ENCODE measurements around the gene NOX5. TPM values are rescaled to one million over a fixed set of nuclear protein-coding genes. Genes with fewer than 3 reads are reported as not detected.

Gene NOX5
- total and polyA plus RNA-seq, 4 donors, result under 0.01 to 0.08 (median 0.01) TPM

DNA sequence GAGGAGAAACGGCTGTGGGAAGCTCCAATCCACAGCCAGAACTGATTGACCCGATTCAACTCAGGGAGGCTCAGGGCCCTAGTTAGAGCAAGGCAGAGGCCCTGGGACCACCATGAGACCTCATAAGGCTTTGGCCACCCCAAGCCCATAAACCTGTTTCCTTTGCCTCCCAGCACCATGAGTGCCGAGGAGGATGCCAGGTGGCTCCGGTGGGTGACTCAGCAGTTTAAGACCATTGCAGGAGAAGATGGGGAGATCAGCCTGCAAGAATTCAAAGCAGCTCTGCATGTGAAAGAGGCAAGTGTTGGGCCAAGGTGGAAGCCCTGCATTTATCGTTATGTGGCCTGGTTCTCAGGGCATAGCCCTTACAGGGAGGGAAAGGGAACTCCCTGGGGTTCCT lies 11.9 kb downstream of the NOX5 start:
- Histone ChIP-seq H3K27me3 (ENCODE audit: control insufficient read depth in 4 of 4, insufficient read depth in 4 of 4, low read length in 3 of 4) (peaks cover 0 to 3% (median under 1%) of the 10 kb centered on the region in 4 donors), H3K27ac (ENCODE audit: low read depth in 1 of 2, low read length in 2 of 2) (no peak overlapping the region), H3K36me3 (ENCODE audit: control insufficient read depth in 4 of 4, insufficient read depth in 3 of 4, low read depth in 1 of 4, low read length in 3 of 4) (no peaks in the 10 kb centered on the region), H3K4me1 (ENCODE audit: control insufficient read depth in 4 of 4, insufficient read depth in 4 of 4, low read length in 3 of 4) (no peaks in the 10 kb centered on the region), H3K9me3 (ENCODE audit: control insufficient read depth in 4 of 4, low read length in 3 of 4) (no peaks in the 10 kb centered on the region), H3K9ac (ENCODE audit: low read depth in 1 of 2, low read length in 2 of 2) (no peak overlapping the region), H3K4me3 (ENCODE audit: low read depth in 1 of 3, low read length in 3 of 3) (no peak overlapping the region)
- TF ChIP-seq FOXA1 (IDR thresholded peaks at IDR 0.05) (no peak), RAD21 (IDR thresholded peaks at IDR 0.05) (no peak), SP1 (IDR thresholded peaks at IDR 0.05) (no peak), TAF1 (conservative IDR thresholded peaks at IDR 0.05) (no peak)
- TF ChIP-seq, protein P1, sequence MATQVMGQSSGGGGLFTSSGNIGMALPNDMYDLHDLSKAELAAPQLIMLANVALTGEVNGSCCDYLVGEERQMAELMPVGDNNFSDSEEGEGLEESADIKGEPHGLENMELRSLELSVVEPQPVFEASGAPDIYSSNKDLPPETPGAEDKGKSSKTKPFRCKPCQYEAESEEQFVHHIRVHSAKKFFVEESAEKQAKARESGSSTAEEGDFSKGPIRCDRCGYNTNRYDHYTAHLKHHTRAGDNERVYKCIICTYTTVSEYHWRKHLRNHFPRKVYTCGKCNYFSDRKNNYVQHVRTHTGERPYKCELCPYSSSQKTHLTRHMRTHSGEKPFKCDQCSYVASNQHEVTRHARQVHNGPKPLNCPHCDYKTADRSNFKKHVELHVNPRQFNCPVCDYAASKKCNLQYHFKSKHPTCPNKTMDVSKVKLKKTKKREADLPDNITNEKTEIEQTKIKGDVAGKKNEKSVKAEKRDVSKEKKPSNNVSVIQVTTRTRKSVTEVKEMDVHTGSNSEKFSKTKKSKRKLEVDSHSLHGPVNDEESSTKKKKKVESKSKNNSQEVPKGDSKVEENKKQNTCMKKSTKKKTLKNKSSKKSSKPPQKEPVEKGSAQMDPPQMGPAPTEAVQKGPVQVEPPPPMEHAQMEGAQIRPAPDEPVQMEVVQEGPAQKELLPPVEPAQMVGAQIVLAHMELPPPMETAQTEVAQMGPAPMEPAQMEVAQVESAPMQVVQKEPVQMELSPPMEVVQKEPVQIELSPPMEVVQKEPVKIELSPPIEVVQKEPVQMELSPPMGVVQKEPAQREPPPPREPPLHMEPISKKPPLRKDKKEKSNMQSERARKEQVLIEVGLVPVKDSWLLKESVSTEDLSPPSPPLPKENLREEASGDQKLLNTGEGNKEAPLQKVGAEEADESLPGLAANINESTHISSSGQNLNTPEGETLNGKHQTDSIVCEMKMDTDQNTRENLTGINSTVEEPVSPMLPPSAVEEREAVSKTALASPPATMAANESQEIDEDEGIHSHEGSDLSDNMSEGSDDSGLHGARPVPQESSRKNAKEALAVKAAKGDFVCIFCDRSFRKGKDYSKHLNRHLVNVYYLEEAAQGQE (IDR thresholded peaks at IDR 0.05), result no peak
- TF ChIP-seq, protein P2, sequence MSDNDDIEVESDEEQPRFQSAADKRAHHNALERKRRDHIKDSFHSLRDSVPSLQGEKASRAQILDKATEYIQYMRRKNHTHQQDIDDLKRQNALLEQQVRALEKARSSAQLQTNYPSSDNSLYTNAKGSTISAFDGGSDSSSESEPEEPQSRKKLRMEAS (IDR thresholded peaks at IDR 0.05), result no peak
- DNase-seq (ENCODE audit: low spot score), result no peak
- WGBS, result 94% methylated on average over 5 of the region's 5 CpGs

DNA sequence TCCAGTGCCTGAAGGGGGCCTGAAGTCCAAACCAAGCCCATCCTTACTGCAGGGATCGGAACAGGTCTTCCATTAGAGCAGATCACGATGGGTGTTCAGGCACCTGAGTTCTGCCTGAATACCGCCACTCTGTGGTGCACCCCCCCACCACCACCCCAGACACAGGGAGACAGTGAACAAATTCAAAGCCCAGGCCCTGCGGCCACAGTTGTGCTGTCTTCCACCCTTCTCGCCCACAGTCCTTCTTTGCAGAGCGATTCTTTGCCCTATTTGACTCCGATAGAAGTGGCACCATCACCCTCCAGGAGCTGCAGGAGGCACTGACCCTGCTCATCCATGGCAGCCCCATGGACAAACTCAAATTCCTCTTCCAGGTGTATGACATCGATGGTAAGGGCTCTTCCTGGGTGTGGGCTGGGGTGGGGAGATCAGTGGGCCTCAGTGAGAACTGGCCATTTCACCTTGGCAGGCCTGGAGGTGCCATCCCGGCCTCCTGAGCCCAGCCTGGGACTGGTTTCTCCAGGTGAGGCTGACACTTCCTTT lies 13.6 kb downstream of the NOX5 start:
- 96% methylated on average over 9 of the region's 9 CpGs for WGBS
- TF ChIP-seq, protein P3, sequence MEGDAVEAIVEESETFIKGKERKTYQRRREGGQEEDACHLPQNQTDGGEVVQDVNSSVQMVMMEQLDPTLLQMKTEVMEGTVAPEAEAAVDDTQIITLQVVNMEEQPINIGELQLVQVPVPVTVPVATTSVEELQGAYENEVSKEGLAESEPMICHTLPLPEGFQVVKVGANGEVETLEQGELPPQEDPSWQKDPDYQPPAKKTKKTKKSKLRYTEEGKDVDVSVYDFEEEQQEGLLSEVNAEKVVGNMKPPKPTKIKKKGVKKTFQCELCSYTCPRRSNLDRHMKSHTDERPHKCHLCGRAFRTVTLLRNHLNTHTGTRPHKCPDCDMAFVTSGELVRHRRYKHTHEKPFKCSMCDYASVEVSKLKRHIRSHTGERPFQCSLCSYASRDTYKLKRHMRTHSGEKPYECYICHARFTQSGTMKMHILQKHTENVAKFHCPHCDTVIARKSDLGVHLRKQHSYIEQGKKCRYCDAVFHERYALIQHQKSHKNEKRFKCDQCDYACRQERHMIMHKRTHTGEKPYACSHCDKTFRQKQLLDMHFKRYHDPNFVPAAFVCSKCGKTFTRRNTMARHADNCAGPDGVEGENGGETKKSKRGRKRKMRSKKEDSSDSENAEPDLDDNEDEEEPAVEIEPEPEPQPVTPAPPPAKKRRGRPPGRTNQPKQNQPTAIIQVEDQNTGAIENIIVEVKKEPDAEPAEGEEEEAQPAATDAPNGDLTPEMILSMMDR (IDR thresholded peaks at IDR 0.05; ENCODE audit: low read depth, low read length, missing input control), result no peak
- TF ChIP-seq, protein P1 (IDR thresholded peaks at IDR 0.05), result no peak
- Histone ChIP-seq H3K9me3 (ENCODE audit: control insufficient read depth in 4 of 4, low read length in 3 of 4) (no peaks in the 10 kb centered on the region), H3K4me3 (ENCODE audit: low read depth in 1 of 3, low read length in 3 of 3) (no peak overlapping the region), H3K27ac (ENCODE audit: low read depth in 1 of 2, low read length in 2 of 2) (no peak overlapping the region), H3K9ac (ENCODE audit: low read depth in 1 of 2, low read length in 2 of 2) (no peak overlapping the region), H3K4me1 (ENCODE audit: control insufficient read depth in 4 of 4, insufficient read depth in 4 of 4, low read length in 3 of 4) (peaks cover 0 to 4% (median 1%) of the 10 kb centered on the region in 4 donors), H3K27me3 (ENCODE audit: control insufficient read depth in 4 of 4, insufficient read depth in 4 of 4, low read length in 3 of 4) (peaks cover 0 to 3% (median 1%) of the 10 kb centered on the region in 4 donors), H3K36me3 (ENCODE audit: control insufficient read depth in 4 of 4, insufficient read depth in 3 of 4, low read depth in 1 of 4, low read length in 3 of 4) (no peaks in the 10 kb centered on the region)
- no peak for DNase-seq (ENCODE audit: low spot score)

All from liver (tissue), 9 donors.